ENCODE measurements around the gene FCHSD2. TPM values are rescaled to one million over a fixed set of nuclear protein-coding genes. Genes with fewer than 3 reads are reported as not detected.

FCHSD2 gene
- total and polyA plus RNA-seq, 2 of the 13 experiments (the other 11 are each of a cell fraction or from before 2014, with no cell fraction given), result 20.5 to 24.8 TPM

- TF ChIP-seq RERE (CRISPR knock-in tag; IDR thresholded peaks at IDR 0.05; ENCODE audit: low read depth), result no peak
- no peak for TF ChIP-seq SOX13 (IDR thresholded peaks at IDR 0.05)
- no peak for TF ChIP-seq SOX13 (CRISPR knock-in tag; conservative IDR thresholded peaks at IDR 0.05 in 1 of 2, IDR thresholded peaks at IDR 0.05 in 1 of 2)
- no peak for TF ChIP-seq ZNF512B (CRISPR knock-in tag; IDR thresholded peaks at IDR 0.05; ENCODE audit: borderline replicate concordance)
- TF ChIP-seq MATR3 (CRISPR knock-in tag; IDR thresholded peaks at IDR 0.05), result no peak
- no peak for TF ChIP-seq ZNF207 (IDR thresholded peaks at IDR 0.05; ENCODE audit: borderline replicate concordance)
- TF ChIP-seq ZNF782 (CRISPR knock-in tag; IDR thresholded peaks at IDR 0.05; ENCODE audit: borderline replicate concordance), result no peak
These were observed 214.7 kb downstream of the FCHSD2 start (continued) for GRCh38 chr11:72927380-72927779.
